NCI-H2227 (cell line): ENCODE measurements around the gene SHISA6.

Experiments used
- DNase-seq: peaks from one replicate; lab custom pipeline; 2025; ENCODE audit not compliant: unreplicated experiment; lab: John Stamatoyannopoulos, UW

SHISA6 gene

GRCh38 chr17:11340803-11341202 lies 99.8 kb downstream of the SHISA6 start:
- no peak for DNase-seq

DNA sequence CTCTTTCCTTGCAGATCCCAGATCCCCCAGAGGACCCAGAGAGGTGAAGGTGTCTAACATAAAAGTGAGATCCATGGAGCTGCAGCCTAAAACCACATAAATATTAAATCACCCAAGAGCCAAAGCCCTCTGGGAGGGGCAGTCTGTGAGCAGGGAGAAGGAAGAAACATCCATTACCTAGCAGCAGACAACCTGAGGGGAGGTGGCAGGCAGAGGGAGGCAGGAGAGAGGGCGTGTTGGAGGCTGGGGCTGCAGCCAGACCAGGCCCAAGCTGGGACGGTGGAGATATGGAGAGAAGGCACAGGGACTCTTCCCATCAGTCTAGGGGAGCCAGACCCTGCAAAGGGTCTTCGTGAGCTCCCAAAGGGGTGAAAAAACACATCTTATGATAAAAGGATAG lies 101.1 kb downstream of the SHISA6 start:
- no peak for DNase-seq

DNA sequence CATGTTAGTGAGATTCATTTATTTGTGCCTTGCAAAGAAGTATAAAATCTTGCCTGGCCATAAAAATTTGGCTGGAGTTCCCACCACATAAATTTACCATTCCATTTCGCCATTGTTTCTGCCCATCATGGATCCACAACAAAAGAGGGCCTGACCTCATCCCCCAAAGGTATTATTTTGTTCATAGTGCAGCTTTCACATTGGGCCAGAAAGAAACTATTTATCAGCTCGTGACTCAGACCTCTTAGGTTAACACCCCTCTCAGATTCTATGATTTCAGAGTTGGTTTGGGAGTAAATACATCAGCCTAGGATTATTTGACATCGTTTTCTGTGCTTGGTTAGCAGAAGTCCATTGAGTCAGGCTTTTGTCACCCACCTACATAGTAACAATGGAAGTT lies 108.1 kb downstream of the SHISA6 start:
- DNase-seq, result no peak

DNA sequence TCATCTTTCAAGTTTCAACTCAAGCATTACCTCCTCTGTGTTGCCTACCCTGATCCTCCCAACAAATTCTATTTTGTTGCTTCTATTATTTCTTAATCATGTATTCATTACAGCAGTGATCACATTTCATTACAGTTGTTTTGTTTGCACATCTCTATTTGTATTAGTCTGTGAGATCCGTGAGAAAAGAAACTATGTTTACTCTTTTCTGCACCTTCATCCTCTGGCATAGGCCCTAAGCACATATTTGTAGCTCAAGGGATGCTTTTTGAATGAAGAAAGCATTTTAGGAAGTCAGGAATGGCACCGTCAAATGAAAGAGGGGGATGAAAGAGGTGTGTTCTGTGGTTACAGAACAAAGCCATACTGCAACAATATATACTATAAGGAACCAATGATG lies 110.5 kb downstream of the SHISA6 start:
- DNase-seq, result no peak

- DNase-seq, result no peak
Observed at GRCh38 chr17:11353601-11354000, 112.6 kb downstream of the SHISA6 start.

DNA sequence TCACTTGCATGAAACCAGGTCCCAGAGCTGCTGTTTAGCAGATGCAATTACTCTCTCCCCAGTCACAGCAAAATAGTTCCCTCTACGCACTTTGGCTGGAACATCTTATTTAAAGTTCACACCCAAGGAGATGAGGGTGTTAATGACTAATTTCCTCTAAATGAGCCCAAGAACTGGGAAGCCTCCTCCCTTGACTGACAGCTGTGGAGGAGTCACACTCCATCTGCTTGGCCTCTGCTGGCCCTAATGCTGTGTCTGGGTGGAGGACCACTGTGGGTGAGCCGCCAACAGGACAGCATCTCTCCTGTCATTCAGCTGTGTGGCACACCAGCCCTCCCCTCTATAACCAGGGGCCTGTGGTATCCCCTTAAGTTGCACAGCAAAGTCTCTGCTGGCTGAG lies 115.4 kb downstream of the SHISA6 start:
- no peak for DNase-seq

DNA sequence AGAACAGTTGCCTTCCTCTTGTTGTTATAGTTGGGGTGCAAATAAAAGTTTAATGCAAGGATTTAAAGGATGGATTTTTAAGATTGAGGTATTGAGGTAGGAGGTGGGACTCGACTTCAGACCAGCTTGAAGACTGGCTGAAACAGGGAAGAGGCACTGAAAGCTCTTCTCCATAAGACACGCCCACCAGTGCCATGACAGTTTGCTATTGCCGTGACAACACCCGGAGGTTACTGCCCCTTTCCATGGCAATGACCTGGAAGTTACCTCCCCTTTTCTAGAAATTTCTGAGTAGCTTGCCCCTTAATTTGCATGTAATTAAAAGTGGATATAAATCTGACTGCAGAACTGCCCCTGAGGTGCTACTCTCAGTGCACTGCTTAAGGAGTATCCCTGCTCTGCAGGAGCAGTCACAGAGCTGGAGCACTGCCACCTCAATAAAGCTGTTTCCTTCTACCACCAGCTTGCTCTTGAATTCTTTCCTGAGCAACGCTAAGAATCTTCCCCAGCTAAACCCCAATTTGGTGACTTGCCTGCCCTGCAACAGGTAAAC lies 122.6 kb downstream of the SHISA6 start:
- DNase-seq, result no peak

DNA sequence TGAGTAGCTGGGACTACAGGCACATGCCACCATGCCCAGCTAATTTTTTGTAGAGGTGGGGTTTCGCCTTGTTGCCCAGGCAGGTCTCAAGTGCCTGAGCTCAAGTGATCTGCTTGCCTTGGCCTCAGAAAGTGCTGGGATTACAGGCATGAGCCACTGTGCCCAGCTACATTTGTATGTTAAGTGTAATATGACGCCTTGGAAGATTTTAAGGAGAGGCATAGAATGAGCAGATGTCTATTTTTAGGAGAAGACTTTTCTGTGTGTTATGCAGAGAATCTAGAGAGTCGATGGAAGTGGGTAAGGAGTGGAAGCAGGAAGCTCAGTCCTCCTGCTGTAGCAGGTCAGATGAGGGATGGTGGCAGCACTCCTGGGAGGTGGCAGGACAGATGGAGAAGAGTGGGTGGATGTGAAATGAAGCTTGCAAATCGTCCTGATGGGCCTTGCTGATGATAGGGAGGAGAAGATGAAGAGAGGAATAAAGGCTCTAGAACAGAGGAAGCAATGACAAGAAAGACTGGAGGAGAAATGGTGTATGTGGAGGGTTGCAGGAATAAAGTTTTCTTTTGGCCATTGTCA lies 125.3 kb downstream of the SHISA6 start:
- no peak for DNase-seq

DNA sequence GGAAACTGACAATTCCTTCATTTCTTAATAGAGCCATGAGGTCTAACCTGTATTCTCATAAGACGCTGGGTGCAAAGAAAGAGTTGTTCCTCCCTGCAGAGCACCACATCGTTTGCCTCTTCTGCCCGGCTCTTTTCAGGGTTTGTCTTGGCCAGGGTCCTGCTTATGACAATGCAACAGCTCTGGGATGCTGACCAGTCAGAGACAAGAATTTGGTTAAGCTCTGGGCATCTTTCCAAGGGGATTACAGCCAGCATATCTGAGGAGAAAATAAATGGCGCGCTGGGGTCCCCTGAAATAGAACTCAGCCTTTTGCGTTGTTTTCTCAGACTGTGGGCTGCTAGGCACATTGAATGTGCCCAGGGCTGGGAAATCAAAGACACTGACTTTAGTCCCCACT lies 128.6 kb downstream of the SHISA6 start:
- no peak for DNase-seq

DNA sequence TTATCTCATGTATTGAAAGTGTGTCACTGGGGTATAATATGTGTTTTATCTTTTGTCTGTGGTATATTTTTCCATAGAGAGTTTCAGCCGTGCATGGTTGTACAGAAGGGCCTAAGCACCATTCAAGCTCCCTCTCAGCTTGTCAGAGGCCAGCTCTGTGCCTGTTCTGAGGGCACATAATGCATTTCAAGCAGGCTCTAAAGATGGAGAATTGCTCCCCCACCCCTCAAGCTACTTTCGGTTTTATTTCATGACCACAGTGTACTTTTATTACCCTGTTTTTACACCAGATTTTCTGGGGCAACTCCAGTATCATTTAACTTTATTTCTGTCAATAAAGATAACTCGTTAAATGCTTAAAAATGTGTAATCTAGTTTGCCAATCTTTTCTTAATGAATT lies 131.7 kb downstream of the SHISA6 start:
- no peak for DNase-seq

GRCh38 chr17:11378506-11378905 lies 137.5 kb downstream of the SHISA6 start:
- DNase-seq, result no peak

- DNase-seq, result no peak
Observed at GRCh38 chr17:11380761-11381160, 139.7 kb downstream of the SHISA6 start.

- DNase-seq, result no peak
Observed at GRCh38 chr17:11383157-11383556, 142.1 kb downstream of the SHISA6 start.

DNA sequence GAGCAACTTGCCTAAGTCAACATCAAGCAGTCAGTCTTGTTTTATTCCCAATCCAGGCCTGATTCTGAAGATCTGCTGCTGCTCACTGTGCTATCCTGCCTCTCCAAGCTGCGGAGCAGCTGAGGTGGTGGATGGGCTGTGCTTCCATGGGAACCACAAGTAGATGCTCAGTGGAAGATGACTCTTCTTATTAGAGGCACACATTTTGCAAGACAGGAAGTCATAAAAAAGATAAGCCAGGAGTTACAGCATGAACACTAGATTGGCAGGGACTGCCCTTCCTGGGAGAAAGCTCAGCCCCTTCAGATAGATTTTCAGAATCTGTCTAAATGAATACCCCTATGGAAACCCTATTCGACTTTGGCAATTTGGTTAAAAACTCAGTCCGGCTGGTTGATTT lies 143.1 kb downstream of the SHISA6 start:
- DNase-seq, result no peak

DNA sequence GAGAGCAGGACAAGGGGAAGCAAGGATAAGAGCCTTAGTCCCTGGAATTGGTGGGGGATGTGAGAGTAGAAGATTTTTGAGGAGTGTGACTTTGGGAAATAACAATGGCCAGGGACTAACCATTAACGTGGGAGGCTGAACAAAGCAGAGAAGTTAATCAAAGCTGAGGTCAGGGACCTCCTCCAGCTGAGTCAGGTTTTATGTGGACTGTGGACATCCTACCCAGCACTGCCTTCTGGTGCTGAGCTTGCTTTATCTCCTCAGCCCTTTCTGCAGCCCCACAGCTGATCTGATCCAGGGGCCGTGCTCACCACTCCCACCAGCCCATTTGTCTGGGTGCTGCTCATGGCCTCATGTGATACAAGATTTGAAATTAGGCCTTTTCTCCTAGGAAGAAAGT lies 146.6 kb downstream of the SHISA6 start:
- no peak for DNase-seq

GRCh38 chr17:11388054-11388453 lies 147.0 kb downstream of the SHISA6 start:
- DNase-seq, result no peak

GRCh38 chr17:11389583-11389982 lies 148.6 kb downstream of the SHISA6 start:
- no peak for DNase-seq

DNA sequence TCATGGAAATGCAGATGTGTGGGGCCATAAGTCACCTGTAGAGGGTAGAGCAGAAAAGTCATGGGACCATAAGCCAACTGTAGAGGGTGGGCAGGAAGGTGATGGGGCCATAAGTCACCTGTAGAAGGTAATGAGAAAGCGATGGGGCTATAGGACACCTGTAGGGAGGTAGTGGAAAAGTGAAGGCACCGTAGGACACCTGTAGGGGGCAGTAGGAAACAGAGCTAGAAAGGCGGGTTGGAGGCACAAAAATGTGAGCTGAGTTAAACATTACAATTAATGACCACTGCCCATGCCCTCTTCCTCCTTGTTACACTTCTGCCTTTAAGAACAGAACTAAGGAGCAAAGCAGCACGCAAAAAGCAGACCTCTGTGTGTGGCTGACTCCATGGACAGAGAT lies 150.1 kb downstream of the SHISA6 start:
- no peak for DNase-seq

DNA sequence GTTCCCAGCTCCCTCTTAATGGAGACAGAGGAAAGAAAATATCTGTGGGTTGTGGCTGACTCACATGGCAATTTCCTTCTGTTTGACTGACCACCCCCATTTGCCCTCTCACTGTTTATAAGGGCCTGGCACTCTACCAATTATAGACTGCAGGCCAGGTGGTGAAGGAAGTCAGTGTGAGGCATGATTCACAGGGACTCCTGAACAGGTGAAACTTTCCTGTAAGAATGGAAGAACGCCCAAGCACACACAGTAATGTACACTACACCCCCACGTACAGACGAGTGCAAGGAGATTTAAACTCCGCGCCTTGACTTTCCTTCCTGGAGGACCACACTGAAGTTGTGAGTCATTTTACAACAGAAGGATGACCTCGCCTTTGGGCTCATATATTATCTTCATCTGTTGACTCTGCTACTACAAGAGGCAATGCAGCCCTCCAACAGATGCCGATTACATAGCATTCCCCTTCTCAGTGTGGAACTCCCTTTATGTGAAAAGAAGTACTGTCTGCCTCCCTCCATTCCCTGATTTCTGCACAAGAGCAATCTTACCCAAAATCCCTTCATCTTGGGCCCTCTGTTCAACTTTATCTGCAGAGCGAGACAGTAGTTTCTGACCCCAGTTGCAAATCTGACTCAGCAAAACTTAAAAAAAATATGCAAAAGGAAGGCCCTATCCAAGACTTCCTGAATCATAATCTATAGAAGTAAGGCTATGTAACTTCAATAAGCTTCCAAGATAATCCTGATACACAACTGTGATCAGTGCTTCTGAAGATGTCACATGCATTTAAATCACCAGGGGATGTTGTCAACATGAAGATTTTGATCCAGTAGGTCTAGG lies 163.6 kb downstream of the SHISA6 start:
- DNase-seq, result no peak

DNA sequence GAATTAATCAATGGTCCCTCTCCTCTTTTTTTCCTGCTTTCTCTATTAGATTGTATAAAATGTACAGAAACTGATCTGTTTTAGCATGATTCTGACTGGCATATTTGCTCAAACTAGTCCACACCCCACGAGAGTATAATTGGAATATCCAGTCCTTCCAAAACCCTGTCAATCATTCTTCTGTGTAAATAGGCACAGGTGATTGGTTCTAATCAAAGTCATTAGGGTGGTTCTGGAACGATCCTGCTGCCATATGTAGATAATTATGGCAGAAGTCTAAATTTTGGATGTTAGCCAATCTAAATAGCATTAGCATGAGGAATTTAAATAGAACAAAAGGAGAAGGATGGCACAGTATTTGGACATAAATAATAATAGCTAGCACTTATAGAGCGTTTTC lies 165.7 kb downstream of the SHISA6 start:
- DNase-seq, result no peak

DNA sequence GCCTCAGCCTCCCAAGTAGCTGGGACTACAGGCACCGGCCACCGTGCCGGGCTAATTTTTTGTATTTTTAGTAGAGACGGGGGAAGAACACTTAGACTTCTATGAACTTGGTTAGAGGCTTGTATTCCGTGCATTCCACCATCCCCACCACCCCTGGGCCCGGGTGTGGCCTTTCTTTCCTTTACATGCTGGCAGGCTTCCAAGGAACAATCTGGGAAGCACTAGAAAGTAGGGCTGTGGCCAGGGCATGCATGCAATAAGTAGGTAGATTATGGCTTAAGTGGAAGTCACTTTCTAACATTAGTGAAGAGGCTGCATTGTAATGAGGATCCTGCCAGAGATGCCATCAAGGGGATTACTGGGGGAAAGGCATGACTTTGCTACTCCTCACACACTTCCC lies 171.6 kb downstream of the SHISA6 start:
- DNase-seq, result no peak

- no peak for DNase-seq
Observed at GRCh38 chr17:11418342-11418741, 177.3 kb downstream of the SHISA6 start.

- DNase-seq, result no peak
Observed at GRCh38 chr17:11430751-11431150, 189.7 kb downstream of the SHISA6 start.
